ENCODE data around the gene WRNIP1.

GRCh38 chr6:2823104-2823850 lies 58.1 kb downstream of the WRNIP1 start:
- TF ChIP-seq EZH2 (IDR thresholded peaks at IDR 0.05) (no peak), EZH2phosphoT487 (IDR thresholded peaks at IDR 0.05; ENCODE audit: borderline replicate concordance) (no peak), ZFX (IDR thresholded peaks at IDR 0.05) (no peak), POLR2A (IDR thresholded peaks at IDR 0.05; ENCODE audit: borderline replicate concordance, extremely low read depth, insufficient read depth, insufficient read length) (no peak), CEBPB (IDR thresholded peaks at IDR 0.05; ENCODE audit: low read depth) (no peak), REST (IDR thresholded peaks at IDR 0.05; ENCODE audit: low read depth) (no peak)
- TF ChIP-seq, protein P1, sequence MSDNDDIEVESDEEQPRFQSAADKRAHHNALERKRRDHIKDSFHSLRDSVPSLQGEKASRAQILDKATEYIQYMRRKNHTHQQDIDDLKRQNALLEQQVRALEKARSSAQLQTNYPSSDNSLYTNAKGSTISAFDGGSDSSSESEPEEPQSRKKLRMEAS (IDR thresholded peaks at IDR 0.05), result no peak
- TF ChIP-seq, protein P2, sequence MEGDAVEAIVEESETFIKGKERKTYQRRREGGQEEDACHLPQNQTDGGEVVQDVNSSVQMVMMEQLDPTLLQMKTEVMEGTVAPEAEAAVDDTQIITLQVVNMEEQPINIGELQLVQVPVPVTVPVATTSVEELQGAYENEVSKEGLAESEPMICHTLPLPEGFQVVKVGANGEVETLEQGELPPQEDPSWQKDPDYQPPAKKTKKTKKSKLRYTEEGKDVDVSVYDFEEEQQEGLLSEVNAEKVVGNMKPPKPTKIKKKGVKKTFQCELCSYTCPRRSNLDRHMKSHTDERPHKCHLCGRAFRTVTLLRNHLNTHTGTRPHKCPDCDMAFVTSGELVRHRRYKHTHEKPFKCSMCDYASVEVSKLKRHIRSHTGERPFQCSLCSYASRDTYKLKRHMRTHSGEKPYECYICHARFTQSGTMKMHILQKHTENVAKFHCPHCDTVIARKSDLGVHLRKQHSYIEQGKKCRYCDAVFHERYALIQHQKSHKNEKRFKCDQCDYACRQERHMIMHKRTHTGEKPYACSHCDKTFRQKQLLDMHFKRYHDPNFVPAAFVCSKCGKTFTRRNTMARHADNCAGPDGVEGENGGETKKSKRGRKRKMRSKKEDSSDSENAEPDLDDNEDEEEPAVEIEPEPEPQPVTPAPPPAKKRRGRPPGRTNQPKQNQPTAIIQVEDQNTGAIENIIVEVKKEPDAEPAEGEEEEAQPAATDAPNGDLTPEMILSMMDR (IDR thresholded peaks at IDR 0.05 in 2 of 3, conservative IDR thresholded peaks at IDR 0.05 in 1 of 3; ENCODE audit: borderline replicate concordance in 1 of 3, insufficient read depth in 1 of 3, low read depth in 2 of 3, low read length in 2 of 3), result no peak

Measured in HCT116 (cell line).